GM19043 (cell line): ENCODE data around the gene WAS.
A peak's percentile ranks its signal among the peaks of the same experiment; 100 is the strongest.
"Not testable (repeated sequence)": the region's sequence is repeated elsewhere in the genome, so short reads cannot be mapped to it uniquely, and the experiment has no call there.

Experiments
- ATAC-seq: cut with Tn5 transposase; IDR thresholded peaks from one replicate; pipeline ENCODE4 v1.9.1; 2021; ENCODE audit warnings: low read depth; ENCODE audit not compliant: unreplicated experiment

WAS gene

DNA sequence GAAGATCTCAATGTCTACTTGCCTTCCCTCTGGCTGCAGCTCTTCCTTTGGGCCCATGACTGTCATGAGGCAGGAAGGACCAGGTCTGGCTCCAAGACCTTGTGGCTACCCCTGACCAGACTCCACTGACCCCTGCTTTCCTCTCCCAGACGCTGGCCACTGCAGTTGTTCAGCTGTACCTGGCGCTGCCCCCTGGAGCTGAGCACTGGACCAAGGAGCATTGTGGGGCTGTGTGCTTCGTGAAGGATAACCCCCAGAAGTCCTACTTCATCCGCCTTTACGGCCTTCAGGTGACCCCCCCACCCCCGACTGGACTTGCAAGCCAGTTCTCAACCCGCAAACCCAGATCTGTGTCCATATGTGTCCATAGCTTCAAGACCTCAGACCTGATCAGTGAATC lies 535 bp downstream of the WAS start:
- no peak for ATAC-seq

DNA sequence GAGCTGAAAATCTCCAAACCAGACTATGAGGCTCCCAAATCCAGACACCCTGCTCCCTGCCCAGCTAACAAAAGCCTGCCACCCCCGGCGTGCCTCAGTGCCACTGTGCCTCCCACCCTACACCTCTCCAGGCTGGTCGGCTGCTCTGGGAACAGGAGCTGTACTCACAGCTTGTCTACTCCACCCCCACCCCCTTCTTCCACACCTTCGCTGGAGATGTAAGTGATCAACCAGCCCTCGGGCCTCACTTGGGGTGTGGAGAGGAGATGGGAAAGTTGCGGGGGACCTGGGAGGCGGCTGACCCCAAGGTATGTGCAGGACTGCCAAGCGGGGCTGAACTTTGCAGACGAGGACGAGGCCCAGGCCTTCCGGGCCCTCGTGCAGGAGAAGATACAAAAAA lies 1.8 kb downstream of the WAS start:
- ATAC-seq: no peak

- ATAC-seq: no peak
Measured at GRCh38 chrX:48688531-48689150, 5.0 kb downstream of the WAS start.

GRCh38 chrX:48689208-48689920 lies 5.8 kb downstream of the WAS start:
- ATAC-seq: no peak

- not testable (repeated sequence) for ATAC-seq
Measured at GRCh38 chrX:48691746-48692145, 8.1 kb downstream of the WAS start.

- no peak for ATAC-seq
Measured at GRCh38 chrX:48694776-48695533, 11.4 kb downstream of the WAS start.

GRCh38 chrX:48695534-48695896 lies 11.9 kb downstream of the WAS start:
- no peak for ATAC-seq

DNA sequence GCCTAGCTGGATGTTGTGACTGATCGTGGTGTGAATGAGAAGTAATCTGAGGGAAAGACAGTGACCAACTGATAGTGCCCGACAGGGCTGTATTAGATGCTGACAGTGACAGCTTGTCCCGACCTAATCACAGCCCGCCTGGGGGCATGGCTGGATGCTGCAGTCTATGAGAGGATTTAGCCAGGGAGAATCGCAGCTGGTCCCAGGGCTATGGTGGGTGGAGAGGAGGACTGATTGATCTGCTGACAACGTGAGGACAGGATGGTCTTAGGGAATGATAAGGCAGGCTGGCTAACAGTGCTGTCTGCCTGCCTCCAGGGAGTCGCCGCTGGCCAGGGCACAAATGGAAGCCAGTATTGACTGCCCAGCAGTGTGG lies 12.3 kb downstream of the WAS start:
- no peak for ATAC-seq

DNA sequence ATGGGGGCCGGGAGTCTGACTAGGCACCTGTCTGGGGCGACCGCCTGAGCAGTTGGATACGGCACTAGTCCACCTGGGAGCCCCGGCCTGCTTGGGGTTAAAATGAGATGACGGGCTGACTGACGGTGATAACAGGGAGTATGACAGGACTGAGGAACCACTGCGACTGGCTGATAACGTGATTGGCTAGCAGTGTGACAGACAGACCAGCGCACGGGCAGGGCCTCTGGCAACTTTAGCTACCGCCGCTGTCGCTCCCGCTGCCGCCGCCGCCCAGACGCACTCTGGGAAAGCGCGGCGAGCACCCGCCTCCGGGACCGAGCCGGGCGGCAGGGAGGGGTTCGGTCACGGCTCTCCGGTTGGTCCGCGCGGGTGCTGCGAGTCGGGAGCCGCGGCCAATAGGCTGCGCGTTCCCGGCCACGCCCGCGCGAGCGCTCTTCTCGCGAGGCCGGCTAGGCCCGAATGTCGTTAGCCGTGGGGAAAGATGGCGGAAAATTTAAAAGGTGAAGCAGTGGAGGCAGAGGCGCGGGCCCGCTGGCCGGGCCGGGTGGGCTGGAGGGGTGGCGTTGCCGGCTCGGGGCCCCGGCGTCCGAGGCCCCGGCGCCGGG lies 12.8 kb downstream of the WAS start, which contains the start of gene SUV39H1:
Gene SUV39H1, plus strand, starts transcription at position 434 of the 608 bp plus-strand sequence. Its CDS starts 51 bp downstream, at position 485.
- peak; percentile 85 for ATAC-seq

DNA sequence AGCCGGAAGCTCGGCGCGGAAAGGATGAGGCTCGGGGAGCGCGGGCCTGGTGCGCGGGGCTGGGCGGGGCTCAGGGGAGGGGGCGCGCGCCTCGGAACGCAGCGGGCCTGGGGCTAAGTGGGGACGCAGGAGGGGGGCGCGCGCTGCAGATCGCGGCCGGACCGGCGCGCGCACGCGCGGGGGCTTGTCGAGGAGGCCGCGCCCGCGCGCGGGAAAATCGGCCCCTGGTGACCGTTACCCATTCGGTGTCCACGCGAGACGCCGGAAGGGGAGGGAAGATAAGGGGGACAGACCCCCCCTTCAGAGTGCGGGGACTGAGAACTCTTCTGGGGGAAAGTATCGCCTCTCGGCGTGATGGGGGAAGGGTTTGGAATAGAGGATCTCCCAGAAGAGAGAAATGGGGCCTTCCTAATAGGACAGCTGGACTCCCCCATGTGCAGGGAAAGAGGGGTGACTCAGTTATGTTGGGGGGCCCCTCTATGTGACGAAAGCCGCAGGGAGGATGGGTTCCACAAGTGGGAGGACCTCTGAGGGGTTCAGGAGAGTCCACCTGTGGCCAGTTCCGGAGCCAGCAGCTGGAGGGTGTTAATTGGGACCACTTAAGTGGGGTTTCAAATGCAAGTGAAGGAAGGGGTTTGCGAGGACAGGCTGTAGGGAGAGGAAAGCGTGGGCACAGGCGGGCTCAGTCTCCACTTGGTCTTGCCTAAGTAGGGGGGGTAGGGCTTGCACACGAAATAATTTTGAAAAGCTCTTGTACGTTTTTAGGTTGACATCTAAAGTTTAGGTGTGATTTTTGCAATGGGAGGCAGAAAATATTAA lies 13.5 kb downstream of the WAS start:
- peak; percentile 11 for ATAC-seq

GRCh38 chrX:48698306-48698705 lies 14.7 kb downstream of the WAS start:
- no peak for ATAC-seq

DNA sequence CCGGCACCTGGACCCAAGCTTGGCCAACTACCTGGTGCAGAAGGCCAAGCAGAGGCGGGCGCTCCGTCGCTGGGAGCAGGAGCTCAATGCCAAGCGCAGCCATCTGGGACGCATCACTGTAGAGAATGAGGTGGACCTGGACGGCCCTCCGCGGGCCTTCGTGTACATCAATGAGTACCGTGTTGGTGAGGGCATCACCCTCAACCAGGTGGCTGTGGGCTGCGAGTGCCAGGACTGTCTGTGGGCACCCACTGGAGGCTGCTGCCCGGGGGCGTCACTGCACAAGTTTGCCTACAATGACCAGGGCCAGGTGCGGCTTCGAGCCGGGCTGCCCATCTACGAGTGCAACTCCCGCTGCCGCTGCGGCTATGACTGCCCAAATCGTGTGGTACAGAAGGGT lies 16.6 kb downstream of the WAS start:
- ATAC-seq: no peak

DNA sequence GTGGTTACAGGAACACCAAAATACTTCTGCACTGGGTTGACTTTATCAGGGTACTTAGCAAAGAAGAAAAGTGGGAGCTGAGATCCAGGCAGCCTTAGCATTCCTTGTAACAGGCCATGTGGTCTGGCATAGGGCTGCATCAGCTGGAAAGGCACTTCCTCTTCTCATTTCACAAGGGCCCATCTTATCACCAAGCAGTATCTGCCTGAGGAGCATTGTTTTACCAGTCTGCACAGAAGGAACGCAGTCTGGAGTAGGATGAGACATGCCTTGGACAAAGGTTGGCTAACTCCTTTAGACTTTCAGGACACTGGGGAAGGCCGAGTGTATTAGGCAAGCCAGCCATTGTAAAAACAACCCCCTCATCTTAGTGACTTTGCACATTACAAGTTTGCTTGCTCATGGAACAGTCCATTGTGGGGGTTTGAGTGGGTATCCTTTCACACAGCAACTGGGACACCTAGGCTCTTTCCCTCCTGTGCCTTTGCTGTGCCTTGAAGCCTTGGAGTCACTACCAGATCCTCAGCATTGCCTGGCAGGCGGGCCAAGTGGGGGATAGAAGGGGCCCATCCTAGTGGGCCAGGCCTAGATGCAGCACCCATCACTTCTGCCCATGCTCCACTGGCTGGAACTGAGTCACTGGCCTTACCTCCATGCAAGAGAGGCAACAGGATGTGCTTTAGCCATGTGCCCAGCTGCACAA lies 17.5 kb downstream of the WAS start:
- ATAC-seq: no peak

- no peak for ATAC-seq
Measured at GRCh38 chrX:48702032-48702431, 18.4 kb downstream of the WAS start.

DNA sequence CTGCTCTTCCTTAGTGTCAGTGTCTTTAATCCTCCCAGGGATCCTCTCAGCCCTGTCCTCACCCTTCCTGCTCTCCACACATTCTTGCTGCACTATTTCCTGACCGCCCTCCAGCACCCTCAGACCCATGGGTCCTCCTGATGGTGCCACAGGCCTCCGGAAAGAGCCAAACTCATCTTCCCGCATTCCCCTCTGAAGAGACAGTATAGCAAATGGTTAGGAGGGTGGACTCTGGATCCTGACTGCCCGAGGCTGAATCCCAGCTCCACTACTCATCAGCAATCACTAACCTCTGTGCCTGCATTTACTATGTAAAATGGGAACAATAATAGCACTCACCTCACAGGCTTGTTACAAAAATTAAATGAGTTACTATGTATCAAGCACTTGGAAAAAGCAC lies 19.1 kb downstream of the WAS start:
- no peak for ATAC-seq

GRCh38 chrX:48703228-48703627 lies 19.6 kb downstream of the WAS start:
- ATAC-seq: no peak

- no peak for ATAC-seq
Measured at GRCh38 chrX:48703642-48704481, 20.3 kb downstream of the WAS start.

DNA sequence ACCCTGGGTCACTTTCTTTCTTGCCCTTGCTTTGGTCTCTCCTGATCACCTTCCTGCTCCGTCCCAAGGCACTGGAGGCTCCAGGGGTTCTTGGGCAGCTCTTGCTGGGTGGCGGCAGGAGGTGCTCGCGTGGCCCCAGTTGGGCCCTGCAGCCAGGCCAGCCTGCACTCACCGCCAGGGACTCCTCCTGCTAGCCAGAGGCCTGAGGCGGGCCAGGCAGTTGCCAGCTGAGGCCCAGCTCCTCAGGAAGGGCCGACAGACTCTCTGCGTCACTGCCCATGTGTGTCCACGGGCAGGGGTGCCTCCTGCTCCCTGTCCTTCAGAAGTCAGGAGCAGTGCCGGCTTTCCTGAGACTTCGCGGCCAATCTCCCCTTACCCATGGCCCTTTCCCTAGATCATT lies 22.3 kb downstream of the WAS start:
- ATAC-seq: no peak

GRCh38 chrX:48709522-48710112 lies 26.0 kb downstream of the WAS start:
- no peak for ATAC-seq
